Activated T-cell treated with anti-CD3 and anti-CD28 coated beads, Interleukin-2, amount 50 U/mL, for 24 hours (primary cell): ENCODE results near the gene NRROS.

Source experiments
- DNase-seq: peaks from one replicate; pipeline ENCODE4 v3.0.0-alpha.2; 2020
- H3K27ac Mint-ChIP-seq: 2 replicates; pipeline ENCODE4 v1.8.0; 2020; ENCODE audit warnings: mild to moderate bottlenecking, mixed read lengths
- H3K27me3 Mint-ChIP-seq: 2 replicates; pipeline ENCODE4 v1.8.0; 2020; ENCODE audit warnings: mixed read lengths
- H3K36me3 Mint-ChIP-seq: 2 replicates; pipeline ENCODE4 v1.8.0; 2020; ENCODE audit warnings: low read depth, mixed read lengths
- H3K4me1 Mint-ChIP-seq: 2 replicates; pipeline ENCODE4 v1.8.0; 2020; ENCODE audit warnings: low read depth, mixed read lengths
- H3K4me3 Mint-ChIP-seq: 2 replicates; pipeline ENCODE4 v1.8.0; 2020; ENCODE audit warnings: mild to moderate bottlenecking, moderate library complexity, mixed read lengths
- H3K9me3 Mint-ChIP-seq: 2 replicates; pipeline ENCODE4 v1.8.0; 2020; ENCODE audit warnings: mixed read lengths

Gene NRROS

DNA sequence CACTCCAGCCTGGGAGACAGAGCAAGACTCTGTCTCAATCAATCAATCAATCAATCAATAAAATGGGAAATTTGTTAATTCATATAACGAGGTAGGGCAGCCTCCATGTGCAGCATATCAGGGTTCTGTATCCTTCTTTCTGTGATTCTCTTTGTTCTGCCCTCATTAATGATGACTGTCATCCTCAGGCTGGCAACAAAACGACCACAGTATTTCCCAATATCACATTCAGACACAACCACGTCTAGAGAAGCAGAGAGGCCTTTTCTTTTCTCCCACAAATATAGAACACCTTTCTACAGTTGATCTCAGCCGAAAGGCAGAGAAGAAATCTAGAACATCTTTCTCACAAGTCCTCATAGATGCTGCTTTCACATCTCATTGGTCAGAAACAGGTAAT lies 61.3 kb downstream of the NRROS start:
- Mint-ChIP-seq H3K4me3 (no peak overlapping the region), H3K27me3 (no peaks in the 10 kb centered on the region), H3K36me3 (no peaks in the 10 kb centered on the region), H3K9me3 (no peaks in the 10 kb centered on the region), H3K27ac (no peak overlapping the region), H3K4me1 (no peaks in the 10 kb centered on the region)
- DNase-seq: no peak

DNA sequence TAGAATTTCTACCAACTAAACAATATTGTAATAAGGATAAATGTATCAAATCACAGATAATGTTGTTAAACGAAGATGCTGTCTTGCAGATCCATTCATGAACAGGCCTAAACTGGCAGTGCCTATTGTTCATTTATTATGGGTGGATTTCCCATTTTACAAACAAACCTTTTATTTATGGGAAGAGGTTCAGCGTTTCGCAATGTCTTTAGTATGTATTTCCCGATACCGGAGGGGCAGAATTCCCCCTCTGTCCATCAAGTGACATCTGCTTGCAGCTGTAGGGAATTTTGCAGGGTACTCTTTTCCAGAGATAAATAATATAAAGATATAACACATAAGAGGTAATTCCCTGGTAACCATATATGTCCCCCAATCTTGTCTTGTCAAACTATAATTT lies 66.8 kb downstream of the NRROS start:
- Mint-ChIP-seq H3K27ac (no peak overlapping the region), H3K4me1 (peaks cover 17% of the 10 kb centered on the region), H3K36me3 (peaks cover 7% of the 10 kb centered on the region), H3K27me3 (no peaks in the 10 kb centered on the region), H3K9me3 (no peaks in the 10 kb centered on the region), H3K4me3 (no peak overlapping the region)
- no peak for DNase-seq

DNA sequence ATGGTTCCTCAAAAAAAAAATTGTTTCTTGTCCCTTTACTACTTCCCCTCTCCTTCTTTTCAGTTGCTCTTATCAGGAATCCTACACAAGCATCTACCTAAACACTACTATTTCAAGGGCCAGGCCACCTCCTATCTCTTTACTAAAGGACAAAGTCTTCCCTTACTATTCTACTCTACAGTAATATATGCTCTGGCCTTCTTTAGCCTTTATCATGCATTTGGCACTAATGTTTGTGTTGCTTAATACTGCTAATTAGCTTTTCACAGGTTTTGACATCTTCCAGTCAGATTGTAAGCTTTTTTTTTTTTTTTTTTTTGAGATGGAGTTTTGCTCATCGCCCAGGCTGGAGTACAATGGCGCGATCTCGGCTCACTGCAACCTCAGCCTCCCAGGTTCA lies 67.2 kb downstream of the NRROS start:
- Mint-ChIP-seq H3K4me1 (peaks cover 21% of the 10 kb centered on the region), H3K9me3 (no peaks in the 10 kb centered on the region), H3K4me3 (no peak overlapping the region), H3K36me3 (peaks cover 9% of the 10 kb centered on the region), H3K27ac (no peak overlapping the region), H3K27me3 (no peaks in the 10 kb centered on the region)
- DNase-seq: no peak

DNA sequence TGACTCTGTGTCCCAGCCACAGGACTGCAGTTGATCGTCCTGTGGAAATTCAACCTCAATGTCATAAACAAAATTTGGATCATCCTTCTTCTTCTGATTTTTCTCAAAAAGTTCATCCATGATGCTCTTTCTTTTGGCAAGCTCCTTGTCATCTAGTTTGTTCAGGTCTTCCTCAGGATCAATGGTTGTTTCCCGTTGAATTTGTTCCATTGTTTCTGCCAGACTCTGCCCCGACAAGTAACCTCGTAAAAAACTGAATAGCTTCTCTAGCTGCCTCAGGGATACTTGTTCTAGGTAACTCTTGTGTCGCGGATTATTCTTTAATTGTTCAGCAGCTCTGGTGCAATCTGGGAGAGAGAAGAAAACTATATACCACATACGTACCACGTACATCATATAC lies 68.1 kb downstream of the NRROS start:
- H3K27ac Mint-ChIP-seq: no peak overlapping the region
- H3K4me1 Mint-ChIP-seq: peaks cover 22% of the 10 kb centered on the region
- no peak overlapping the region for H3K4me3 Mint-ChIP-seq
- DNase-seq: no peak
- H3K27me3 Mint-ChIP-seq: no peaks in the 10 kb centered on the region
- H3K36me3 Mint-ChIP-seq: peaks cover 10% of the 10 kb centered on the region
- no peaks in the 10 kb centered on the region for H3K9me3 Mint-ChIP-seq

DNA sequence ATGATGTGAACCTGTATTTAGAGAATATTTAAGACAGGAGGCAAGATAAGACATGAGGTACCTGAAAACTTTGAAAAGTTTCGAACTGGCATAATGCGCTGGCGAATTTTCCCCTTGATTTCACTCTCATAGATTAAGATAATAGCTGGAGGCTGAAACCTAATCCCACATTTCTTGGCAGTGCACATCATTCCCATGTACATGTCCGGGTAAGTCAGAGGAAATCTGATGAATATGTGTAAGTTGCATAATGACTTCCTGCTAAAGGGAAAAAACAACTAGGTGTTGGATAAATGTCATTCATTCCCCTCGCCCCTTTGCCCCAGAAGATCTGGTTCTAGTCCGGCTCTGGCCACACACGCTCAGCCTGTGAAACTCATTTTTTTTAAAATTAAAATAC lies 69.0 kb downstream of the NRROS start:
- Mint-ChIP-seq H3K4me1 (peaks cover 28% of the 10 kb centered on the region), H3K36me3 (peaks cover 16% of the 10 kb centered on the region), H3K27ac (no peak overlapping the region), H3K9me3 (no peaks in the 10 kb centered on the region), H3K27me3 (no peaks in the 10 kb centered on the region), H3K4me3 (no peak overlapping the region)
- no peak for DNase-seq
